PC-9 (cell line): ENCODE data around the gene HTR7. TPM values are rescaled to one million over a fixed set of nuclear protein-coding genes. Genes with fewer than 3 reads are reported as not detected.

Experiments
- BruUV-seq: library from RNA; stranded (reverse); fragments of 400-500 nt; replicated peaks from 2 replicates; lab custom pipeline; 2021; lab: Mats Ljungman, UMichigan
- CTCF ChIA-PET: fragments of 300-600 bp; sonication (Branson Sonifier 250); formaldehyde crosslinking; loops from one replicate; lab custom pipeline; 2022; ENCODE audit warnings: antibody characterized with exemption; lab: Charles Lee
- POLR2A ChIA-PET: fragments of 300-600 bp; sonication (Branson Sonifier 250); formaldehyde crosslinking; loops from one replicate; lab custom pipeline; 2022; ENCODE audit warnings: antibody characterized with exemption; ENCODE audit not compliant: unreplicated experiment; lab: Charles Lee
- DNase-seq, 2 experiments: peaks; one replicate each; pipeline versions ENCODE4 v3.0.0 to v3.0.0-alpha.2; 2015 to 2022; ENCODE audit warnings: mixed read lengths in 1 of 2
- H2AFZ ChIP-seq: fragments of 200-600 bp; sonication (generic); 2 replicates; pipeline ENCODE4 v1.8.1; 2017; ENCODE audit warnings: antibody characterized with exemption
- H3F3A ChIP-seq: fragments of 200-600 bp; sonication (generic); 2 replicates; pipeline ENCODE4 v1.8.1; 2017; ENCODE audit warnings: antibody characterized with exemption, mild to moderate bottlenecking, low read depth; ENCODE audit not compliant: insufficient read depth
- H3K27ac ChIP-seq: fragments of 200-600 bp; sonication (generic); 2 replicates; pipeline ENCODE4 v1.6.1; 2016; ENCODE audit warnings: mixed run types
- H3K27me3 ChIP-seq: fragments of 200-600 bp; sonication (generic); 2 replicates; pipeline ENCODE4 v1.6.1; 2016; ENCODE audit warnings: low read depth, mixed run types; ENCODE audit not compliant: insufficient read depth
- H3K36me3 ChIP-seq: fragments of 200-600 bp; sonication (generic); 2 replicates; pipeline ENCODE4 v1.6.1; 2016; ENCODE audit warnings: low read depth, mixed run types
- H3K4me1 ChIP-seq: fragments of 200-600 bp; sonication (generic); replicated peaks from 2 replicates; pipeline ENCODE4 v1.6.1; 2016; ENCODE audit warnings: mixed run types; ENCODE audit not compliant: insufficient read depth
- H3K4me2 ChIP-seq: fragments of 200-600 bp; sonication (generic); 2 replicates; pipeline ENCODE4 v1.6.1; 2017; ENCODE audit warnings: mixed run types
- H3K4me3 ChIP-seq: fragments of 200-600 bp; sonication (generic); 2 replicates; pipeline ENCODE4 v1.6.1; 2016; ENCODE audit warnings: mixed run types
- H3K79me2 ChIP-seq: fragments of 200-600 bp; sonication (generic); 2 replicates; pipeline ENCODE4 v1.6.1; 2017; ENCODE audit warnings: low read depth, mixed run types
- H3K9me2 ChIP-seq: fragments of 200-600 bp; sonication (generic); 2 replicates; pipeline ENCODE4 v1.8.1; 2017; ENCODE audit warnings: mild to moderate bottlenecking; ENCODE audit not compliant: insufficient read depth
- H3K9me3 ChIP-seq: fragments of 200-600 bp; sonication (generic); 2 replicates; pipeline ENCODE4 v1.8.1; 2016; ENCODE audit warnings: low read depth; ENCODE audit not compliant: insufficient read depth
- H4K20me1 ChIP-seq: fragments of 200-600 bp; sonication (generic); 2 replicates; pipeline ENCODE4 v1.8.1; 2017; ENCODE audit not compliant: insufficient read depth
- EZH2 ChIP-seq: fragments of 200-600 bp; sonication (generic); IDR thresholded peaks from 2 replicates; pipeline ENCODE4 v1.8.0; 2017; ENCODE audit warnings: antibody characterized with exemption, low read depth
- intact Hi-C: fragments of 100-400 bp; cut with micrococcal nuclease; formaldehyde crosslinking; loops from one replicate; pipeline ENCODE4 v1.10.0; 2022; ENCODE audit not compliant: unreplicated experiment
- total RNA-seq: library from RNA; stranded (reverse); gene quantifications from 2 replicates; pipeline ENCODE4 v1.2.3, GENCODE V29; 2021
- TF ChIP-seq, protein P1 (sequence below): fragments of 200-600 bp; sonication (generic); conservative IDR thresholded peaks from 2 replicates; pipeline ENCODE4 v1.6.1; 2017; ENCODE audit warnings: mixed run types, antibody characterized with exemption, mild to moderate bottlenecking, moderate library complexity

The HTR7 gene
- total RNA-seq, 1 experiment from 2014 or later = 0.52 TPM

DNA sequence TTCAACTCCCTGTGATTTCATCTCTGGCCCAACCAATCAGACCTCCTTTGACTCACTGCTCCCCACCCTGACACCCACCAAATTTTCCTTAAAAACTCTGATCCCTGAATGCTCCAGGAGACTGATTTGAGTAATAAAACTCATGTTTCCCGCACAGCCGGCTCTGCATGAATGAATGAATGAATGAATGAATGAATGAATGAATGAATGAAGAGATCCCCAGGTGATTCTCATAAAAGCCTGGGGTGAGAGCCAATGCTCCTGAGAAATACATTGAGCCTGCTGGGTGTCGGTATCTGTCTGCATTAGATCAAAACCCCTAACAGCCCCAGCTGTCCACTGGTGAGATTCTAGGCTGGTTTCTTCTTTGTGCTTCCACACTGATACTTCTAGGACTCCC is 58.7 kb downstream of the HTR7 start:
- Histone ChIP-seq H3K9me2 (no peaks in the 10 kb centered on the region), H3K4me1 (no peaks in the 10 kb centered on the region), H4K20me1 (no peaks in the 10 kb centered on the region), H3K79me2 (no peaks in the 10 kb centered on the region), H3K4me2 (no peak overlapping the region), H3K36me3 (no peaks in the 10 kb centered on the region), H3K27me3 (no peaks in the 10 kb centered on the region), H3K9me3 (no peaks in the 10 kb centered on the region), H2AFZ (no peak overlapping the region), H3F3A (no peaks in the 10 kb centered on the region), H3K27ac (no peak overlapping the region), H3K4me3 (no peak overlapping the region)
- CTCF ChIA-PET = no interaction called here
- BruUV-seq = no TSS peak
- TF ChIP-seq, protein P1, sequence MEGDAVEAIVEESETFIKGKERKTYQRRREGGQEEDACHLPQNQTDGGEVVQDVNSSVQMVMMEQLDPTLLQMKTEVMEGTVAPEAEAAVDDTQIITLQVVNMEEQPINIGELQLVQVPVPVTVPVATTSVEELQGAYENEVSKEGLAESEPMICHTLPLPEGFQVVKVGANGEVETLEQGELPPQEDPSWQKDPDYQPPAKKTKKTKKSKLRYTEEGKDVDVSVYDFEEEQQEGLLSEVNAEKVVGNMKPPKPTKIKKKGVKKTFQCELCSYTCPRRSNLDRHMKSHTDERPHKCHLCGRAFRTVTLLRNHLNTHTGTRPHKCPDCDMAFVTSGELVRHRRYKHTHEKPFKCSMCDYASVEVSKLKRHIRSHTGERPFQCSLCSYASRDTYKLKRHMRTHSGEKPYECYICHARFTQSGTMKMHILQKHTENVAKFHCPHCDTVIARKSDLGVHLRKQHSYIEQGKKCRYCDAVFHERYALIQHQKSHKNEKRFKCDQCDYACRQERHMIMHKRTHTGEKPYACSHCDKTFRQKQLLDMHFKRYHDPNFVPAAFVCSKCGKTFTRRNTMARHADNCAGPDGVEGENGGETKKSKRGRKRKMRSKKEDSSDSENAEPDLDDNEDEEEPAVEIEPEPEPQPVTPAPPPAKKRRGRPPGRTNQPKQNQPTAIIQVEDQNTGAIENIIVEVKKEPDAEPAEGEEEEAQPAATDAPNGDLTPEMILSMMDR = no peak
- no peak for TF ChIP-seq EZH2
- POLR2A ChIA-PET = no interaction called here
- no peak for DNase-seq
- intact Hi-C loops = no loop called here

DNA sequence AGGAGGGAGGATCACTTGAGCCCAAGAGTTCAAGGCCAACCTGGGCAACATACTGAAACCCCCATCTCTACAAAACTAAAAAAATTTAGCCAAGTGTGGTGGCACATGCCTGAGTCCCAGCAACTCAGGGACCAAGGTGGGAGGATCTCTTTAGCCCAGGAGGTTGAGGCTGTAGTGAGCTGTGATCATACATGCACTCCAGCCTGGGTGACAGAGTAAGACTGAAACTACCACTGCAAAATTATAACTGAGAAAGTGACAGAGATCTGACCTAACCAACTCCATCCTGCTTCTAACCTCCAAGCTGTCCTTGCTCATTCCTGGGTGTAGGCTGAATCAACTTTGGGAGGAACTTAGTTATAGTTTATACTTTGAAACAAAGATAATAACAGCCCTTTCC is 59.4 kb downstream of the HTR7 start:
- Histone ChIP-seq H3K4me3 (no peak overlapping the region), H3K9me3 (no peaks in the 10 kb centered on the region), H4K20me1 (no peaks in the 10 kb centered on the region), H3F3A (no peaks in the 10 kb centered on the region), H3K27me3 (no peaks in the 10 kb centered on the region), H3K4me1 (no peaks in the 10 kb centered on the region), H3K27ac (no peak overlapping the region), H3K9me2 (no peaks in the 10 kb centered on the region), H3K79me2 (no peaks in the 10 kb centered on the region), H3K36me3 (no peaks in the 10 kb centered on the region), H2AFZ (no peak overlapping the region), H3K4me2 (no peak overlapping the region)
- no peak for DNase-seq
- no TSS peak for BruUV-seq
- TF ChIP-seq, protein P1 = no peak
- TF ChIP-seq EZH2 = no peak
- ChIA-PET POLR2A (no interaction called here), CTCF (no interaction called here)
- intact Hi-C loops = no loop called here

DNA sequence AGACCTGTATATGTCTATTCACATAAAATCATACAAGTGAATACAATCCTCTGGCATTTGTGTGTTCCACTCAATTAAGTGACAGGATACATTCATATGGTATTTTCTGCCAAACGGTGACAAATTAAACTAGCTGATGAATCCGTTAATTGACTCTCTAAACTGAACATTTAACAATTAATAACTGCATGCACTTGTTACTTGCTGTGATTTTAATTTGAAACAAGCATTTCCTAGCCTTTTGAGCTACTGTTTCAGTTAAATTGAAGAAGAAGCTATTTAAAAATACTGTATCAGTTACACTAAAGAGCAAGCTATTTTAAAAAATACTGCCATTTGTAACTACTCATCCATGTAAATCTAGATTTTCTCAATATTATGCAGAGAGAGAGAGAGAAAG is 67.4 kb downstream of the HTR7 start:
- BruUV-seq = no TSS peak
- H3K9me3 ChIP-seq = no peaks in the 10 kb centered on the region
- no peak overlapping the region for H3K4me2 ChIP-seq
- no peaks in the 10 kb centered on the region for H3K27me3 ChIP-seq
- H2AFZ ChIP-seq = no peak overlapping the region
- intact Hi-C loops = no loop called here
- no peaks in the 10 kb centered on the region for H3K79me2 ChIP-seq
- H4K20me1 ChIP-seq = no peaks in the 10 kb centered on the region
- TF ChIP-seq, protein P1 = no peak
- TF ChIP-seq EZH2 = no peak
- no peaks in the 10 kb centered on the region for H3K9me2 ChIP-seq
- no peaks in the 10 kb centered on the region for H3K4me1 ChIP-seq
- no peak overlapping the region for H3K27ac ChIP-seq
- CTCF ChIA-PET = no interaction called here
- no peaks in the 10 kb centered on the region for H3K36me3 ChIP-seq
- no peak for DNase-seq
- POLR2A ChIA-PET = no interaction called here
- H3F3A ChIP-seq = no peaks in the 10 kb centered on the region
- no peak overlapping the region for H3K4me3 ChIP-seq
